ENCODE results near the gene SLC16A9. TPM values are rescaled to one million over a fixed set of nuclear protein-coding genes. Genes with fewer than 3 reads are reported as not detected.
"Not testable (repeated sequence)": the region's sequence is repeated elsewhere in the genome, so short reads cannot be mapped to it uniquely, and the experiment has no call there.

The SLC16A9 gene
- total and polyA plus RNA-seq, 2 experiments from 2014 or later = not detected

DNA sequence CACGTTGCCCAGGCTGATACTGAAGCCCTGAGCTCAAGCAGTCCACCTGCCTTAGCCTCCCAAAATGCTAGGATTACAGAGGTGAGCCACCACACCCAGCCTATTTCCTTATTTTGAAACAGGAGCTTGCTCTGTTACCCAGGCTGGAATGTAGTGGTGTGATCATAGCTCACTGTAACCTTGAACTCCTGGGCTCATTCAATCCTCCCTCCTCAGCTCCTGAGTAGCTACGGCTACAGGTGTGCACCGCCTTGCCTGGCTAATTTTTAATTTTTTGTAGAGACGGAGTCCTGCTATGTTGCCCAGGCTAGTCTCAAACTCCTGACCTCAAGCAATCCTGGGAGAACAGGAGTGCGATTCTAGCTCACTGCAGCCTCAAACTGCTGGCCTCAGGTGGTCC is 31.9 kb upstream of the SLC16A9 start:
- DNase-seq = no peak
- TF ChIP-seq EZH2 (IDR thresholded peaks at IDR 0.05; ENCODE audit: insufficient read depth, poor library complexity, severe bottlenecking) (no peak), EZH2phosphoT487 (IDR thresholded peaks at IDR 0.05; ENCODE audit: insufficient read depth, low read depth) (no peak)

DNA sequence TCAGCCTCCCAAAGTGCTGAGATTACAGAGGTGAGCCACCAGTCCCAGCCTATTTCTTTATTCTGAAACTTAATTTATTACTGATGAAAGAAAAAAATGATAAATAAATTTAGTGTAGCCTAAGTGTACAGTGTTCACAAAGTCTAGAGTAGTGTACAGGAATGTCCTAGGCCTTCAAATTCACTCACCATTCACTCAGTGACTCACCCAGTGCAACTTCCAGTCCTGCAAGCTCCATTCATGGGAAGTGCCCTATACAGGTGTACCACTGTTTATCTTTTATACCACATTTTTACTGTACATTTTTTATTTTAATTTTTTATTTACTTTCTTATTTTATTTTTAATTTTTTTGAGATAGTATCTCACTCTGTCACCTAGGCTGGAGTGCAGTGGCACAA is 31.4 kb upstream of the SLC16A9 start:
- H4K20me1 ChIP-seq (ENCODE audit: insufficient read depth) = no peaks in the 10 kb centered on the region
- no peaks in the 10 kb centered on the region for H3K79me2 ChIP-seq (ENCODE audit: insufficient read depth)
- no peaks in the 10 kb centered on the region for H3K4me1 ChIP-seq (ENCODE audit: insufficient read depth)
- no peaks in the 10 kb centered on the region for H3K36me3 ChIP-seq (ENCODE audit: low read depth)
- no peak overlapping the region for H3K27ac ChIP-seq
- in situ Hi-C loops (cut with MboI) = no loop called here
- H3K27me3 ChIP-seq (replicated peaks; ENCODE audit: insufficient read depth) = peaks cover 7% of the 10 kb centered on the region; the same call in 1 of the 2 replicates
- no peak overlapping the region for H3K9ac ChIP-seq
- H3F3A ChIP-seq (ENCODE audit: insufficient read depth) = no peaks in the 10 kb centered on the region
- no peaks in the 10 kb centered on the region for H3K9me2 ChIP-seq (ENCODE audit: insufficient read depth)
- DNase-seq = no peak
- no peaks in the 10 kb centered on the region for H3K9me3 ChIP-seq (ENCODE audit: low read depth)
- H3K4me2 ChIP-seq (ENCODE audit: unreplicated experiment) = no peak overlapping the region
- H3K4me3 ChIP-seq = no peak overlapping the region
- no peak overlapping the region for H2AFZ ChIP-seq
- TF ChIP-seq EZH2phosphoT487 (IDR thresholded peaks at IDR 0.05; ENCODE audit: insufficient read depth, low read depth) (no peak), EZH2 (IDR thresholded peaks at IDR 0.05; ENCODE audit: insufficient read depth, poor library complexity, severe bottlenecking) (no peak)

More for the DNA sequence above, 31.9 kb upstream of the SLC16A9 start:
- Histone ChIP-seq H3K27me3 (replicated peaks; ENCODE audit: insufficient read depth) (peaks cover 7% of the 10 kb centered on the region; the same call in 1 of the 2 replicates), H3K9me3 (ENCODE audit: low read depth) (no peaks in the 10 kb centered on the region), H4K20me1 (ENCODE audit: insufficient read depth) (no peaks in the 10 kb centered on the region), H3K36me3 (ENCODE audit: low read depth) (no peaks in the 10 kb centered on the region), H3K27ac (no peak overlapping the region), H3K4me2 (ENCODE audit: unreplicated experiment) (no peak overlapping the region), H3K9ac (no peak overlapping the region), H3K9me2 (ENCODE audit: insufficient read depth) (no peaks in the 10 kb centered on the region), H3K4me3 (no peak overlapping the region), H3K79me2 (ENCODE audit: insufficient read depth) (no peaks in the 10 kb centered on the region), H2AFZ (no peak overlapping the region), H3K4me1 (ENCODE audit: insufficient read depth) (no peaks in the 10 kb centered on the region), H3F3A (ENCODE audit: insufficient read depth) (no peaks in the 10 kb centered on the region)
- in situ Hi-C loops (cut with MboI) = no loop called here
- WGBS, 2 experiments (ENCODE audit: low coverage in 1 of 2, low lambda C conversion rate in 2 of 2, missing lambda C conversion rate in 2 of 2) = 51 to 54% methylated on average over 5 of the region's 5 CpGs

DNA sequence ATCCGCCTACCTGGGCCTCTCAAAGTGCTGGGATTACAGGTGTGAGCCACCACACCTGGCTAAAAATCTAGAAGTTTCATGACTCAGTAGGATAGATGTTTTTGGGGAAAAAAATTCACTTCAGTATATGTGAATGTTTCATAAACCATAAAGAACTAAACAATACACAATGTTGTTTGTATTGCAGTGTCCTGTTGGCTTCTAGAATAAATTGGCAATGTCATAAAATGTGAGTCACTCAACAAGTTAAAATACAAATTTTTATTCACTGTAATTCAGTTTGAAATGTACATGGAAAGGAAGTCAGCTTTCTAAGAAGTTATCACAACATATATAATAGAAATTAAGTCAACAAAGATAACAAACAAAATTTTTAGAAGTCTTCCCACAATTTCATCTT is 27.1 kb upstream of the SLC16A9 start:
- 21 to 29% methylated on average over 1 of the region's 1 CpG for WGBS, 2 experiments (ENCODE audit: low coverage in 1 of 2, low lambda C conversion rate in 2 of 2, missing lambda C conversion rate in 2 of 2)
- Histone ChIP-seq H3K27me3 (replicated peaks; ENCODE audit: insufficient read depth) (peaks cover 7% of the 10 kb centered on the region; the same call in 1 of the 2 replicates), H3K4me2 (ENCODE audit: unreplicated experiment) (no peak overlapping the region), H3K79me2 (ENCODE audit: insufficient read depth) (no peaks in the 10 kb centered on the region), H3K4me3 (no peak overlapping the region), H3F3A (ENCODE audit: insufficient read depth) (no peaks in the 10 kb centered on the region), H4K20me1 (ENCODE audit: insufficient read depth) (no peaks in the 10 kb centered on the region), H3K36me3 (ENCODE audit: low read depth) (no peaks in the 10 kb centered on the region), H2AFZ (no peak overlapping the region), H3K4me1 (ENCODE audit: insufficient read depth) (no peaks in the 10 kb centered on the region), H3K9ac (no peak overlapping the region), H3K27ac (no peak overlapping the region), H3K9me2 (ENCODE audit: insufficient read depth) (no peaks in the 10 kb centered on the region), H3K9me3 (ENCODE audit: low read depth) (no peaks in the 10 kb centered on the region)
- in situ Hi-C loops (cut with MboI) = no loop called here
- TF ChIP-seq EZH2phosphoT487 (IDR thresholded peaks at IDR 0.05; ENCODE audit: insufficient read depth, low read depth) = no peak
- no peak for TF ChIP-seq EZH2 (IDR thresholded peaks at IDR 0.05; ENCODE audit: insufficient read depth, poor library complexity, severe bottlenecking)
- DNase-seq = no peak

DNA sequence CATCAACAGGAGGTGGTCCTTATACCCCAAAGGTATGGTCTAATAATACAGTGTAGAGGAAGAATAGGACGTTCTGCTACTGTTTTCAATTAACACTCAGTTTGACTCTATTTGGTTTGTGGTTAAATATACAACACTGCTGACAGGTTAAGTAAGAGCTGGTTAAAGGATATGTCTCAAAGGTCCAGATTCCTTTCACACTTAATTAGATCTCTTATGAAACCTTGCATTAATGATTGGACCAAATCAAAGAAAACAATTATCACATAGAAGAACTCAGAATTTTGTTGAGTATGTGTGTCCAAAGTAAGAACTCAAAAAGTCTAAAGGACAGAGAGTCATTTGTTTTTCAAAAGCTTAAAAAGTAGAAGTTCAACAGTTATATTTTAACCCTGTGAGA is 25.6 kb upstream of the SLC16A9 start:
- TF ChIP-seq EZH2phosphoT487 (IDR thresholded peaks at IDR 0.05; ENCODE audit: insufficient read depth, low read depth) = no peak
- no peak for TF ChIP-seq EZH2 (IDR thresholded peaks at IDR 0.05; ENCODE audit: insufficient read depth, poor library complexity, severe bottlenecking)
- H3K4me1 ChIP-seq (ENCODE audit: insufficient read depth) = no peaks in the 10 kb centered on the region
- H3K27me3 ChIP-seq (replicated peaks; ENCODE audit: insufficient read depth) = peaks cover 7% of the 10 kb centered on the region; the same call in 1 of the 2 replicates
- in situ Hi-C loops (cut with MboI) = no loop called here
- H3K27ac ChIP-seq = no peak overlapping the region
- no peaks in the 10 kb centered on the region for H3K79me2 ChIP-seq (ENCODE audit: insufficient read depth)
- DNase-seq = no peak
- no peaks in the 10 kb centered on the region for H3K36me3 ChIP-seq (ENCODE audit: low read depth)
- H3F3A ChIP-seq (ENCODE audit: insufficient read depth) = no peaks in the 10 kb centered on the region
- no peak overlapping the region for H3K4me3 ChIP-seq
- WGBS, 2 experiments (ENCODE audit: low coverage in 1 of 2, low lambda C conversion rate in 2 of 2, missing lambda C conversion rate in 2 of 2) = 0 to 9% methylated on average over 1 of the region's 1 CpG
- no peak overlapping the region for H3K9ac ChIP-seq
- H3K9me2 ChIP-seq (ENCODE audit: insufficient read depth) = no peaks in the 10 kb centered on the region
- no peak overlapping the region for H2AFZ ChIP-seq
- H3K9me3 ChIP-seq (ENCODE audit: low read depth) = no peaks in the 10 kb centered on the region
- H3K4me2 ChIP-seq (ENCODE audit: unreplicated experiment) = no peak overlapping the region
- no peaks in the 10 kb centered on the region for H4K20me1 ChIP-seq (ENCODE audit: insufficient read depth)

DNA sequence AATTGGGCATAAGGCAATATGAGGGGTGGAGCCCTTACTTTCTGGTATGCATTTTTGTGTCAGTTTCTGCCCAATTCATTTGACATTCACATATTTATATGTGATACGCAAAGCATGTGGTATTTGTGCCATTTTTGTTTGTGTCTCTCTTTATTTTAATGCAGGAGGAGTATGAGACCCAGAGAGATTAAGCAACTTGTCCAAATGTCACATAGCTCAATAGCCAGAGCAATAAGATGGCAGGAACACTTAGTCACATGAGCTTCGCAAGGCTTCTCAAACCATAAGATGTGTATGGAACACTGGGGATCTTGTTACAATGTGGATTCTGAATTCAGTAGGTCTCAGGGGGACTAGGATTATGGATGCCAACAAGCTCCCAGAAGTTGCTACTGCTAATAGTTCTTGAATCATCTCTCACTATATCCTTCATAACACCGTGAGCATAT is 24.4 kb upstream of the SLC16A9 start:
- TF ChIP-seq EZH2phosphoT487 (IDR thresholded peaks at IDR 0.05; ENCODE audit: insufficient read depth, low read depth) (no peak), EZH2 (IDR thresholded peaks at IDR 0.05; ENCODE audit: insufficient read depth, poor library complexity, severe bottlenecking) (no peak)
- Histone ChIP-seq H2AFZ (no peak overlapping the region), H3F3A (ENCODE audit: insufficient read depth) (no peaks in the 10 kb centered on the region), H3K4me2 (ENCODE audit: unreplicated experiment) (no peak overlapping the region), H3K79me2 (ENCODE audit: insufficient read depth) (no peaks in the 10 kb centered on the region), H3K9ac (no peak overlapping the region), H3K27me3 (replicated peaks; ENCODE audit: insufficient read depth) (peaks cover 7% of the 10 kb centered on the region; the same call in 1 of the 2 replicates), H3K9me3 (ENCODE audit: low read depth) (no peaks in the 10 kb centered on the region), H3K4me1 (ENCODE audit: insufficient read depth) (no peaks in the 10 kb centered on the region), H3K4me3 (no peak overlapping the region), H3K36me3 (ENCODE audit: low read depth) (no peaks in the 10 kb centered on the region), H3K27ac (no peak overlapping the region), H3K9me2 (ENCODE audit: insufficient read depth) (no peaks in the 10 kb centered on the region), H4K20me1 (ENCODE audit: insufficient read depth) (no peaks in the 10 kb centered on the region)
- WGBS, 2 experiments (ENCODE audit: low coverage in 1 of 2, low lambda C conversion rate in 2 of 2, missing lambda C conversion rate in 2 of 2) = 58 to 64% methylated on average over 3 of the region's 3 CpGs
- in situ Hi-C loops (cut with MboI) = no loop called here
- DNase-seq = no peak

DNA sequence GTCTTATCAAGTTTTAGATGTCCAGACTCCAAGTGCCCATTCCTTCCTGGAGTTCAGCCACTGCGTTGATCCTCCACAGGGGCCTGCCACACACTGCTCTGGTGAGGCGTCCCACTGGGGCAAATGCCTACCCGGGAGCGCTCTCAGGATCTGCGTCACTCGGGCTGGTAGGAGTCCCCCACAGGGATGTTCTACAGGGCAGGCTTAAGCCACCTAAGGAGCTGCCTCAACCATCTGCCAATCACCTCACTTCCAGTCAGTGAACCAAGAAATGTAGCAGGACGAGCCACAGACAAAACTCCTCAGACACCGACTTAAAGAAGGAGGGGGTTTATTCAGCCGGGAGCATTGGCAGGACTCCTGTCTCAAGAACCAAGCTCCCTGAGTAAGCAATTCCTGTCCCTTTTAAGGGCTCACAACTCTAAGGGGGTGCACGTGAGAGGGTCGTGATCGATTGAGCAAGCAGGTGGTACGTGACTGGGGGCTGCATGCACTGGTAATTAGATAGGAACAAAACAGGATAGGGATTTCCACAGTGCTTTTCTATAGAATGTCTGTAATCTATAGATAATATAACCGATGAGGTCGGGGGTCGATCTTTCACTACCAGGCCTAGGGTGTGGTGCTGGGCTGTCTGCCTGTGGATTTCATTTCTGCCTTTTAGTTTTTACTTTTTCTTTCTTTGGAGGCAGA is 23.8 kb upstream of the SLC16A9 start:
- H3K9ac ChIP-seq; H3K4me1 ChIP-seq (ENCODE audit: insufficient read depth); DNase-seq; H3K4me2 ChIP-seq (ENCODE audit: unreplicated experiment); H3F3A ChIP-seq (ENCODE audit: insufficient read depth); H3K27me3 ChIP-seq (replicated peaks; ENCODE audit: insufficient read depth); H2AFZ ChIP-seq; H3K27ac ChIP-seq; H3K36me3 ChIP-seq (ENCODE audit: low read depth); H3K4me3 ChIP-seq; H3K79me2 ChIP-seq (ENCODE audit: insufficient read depth); in situ Hi-C loops (cut with MboI); H4K20me1 ChIP-seq (ENCODE audit: insufficient read depth); H3K9me3 ChIP-seq (ENCODE audit: low read depth); H3K9me2 ChIP-seq (ENCODE audit: insufficient read depth): not testable (repeated sequence)
- WGBS, 2 experiments (ENCODE audit: low coverage in 1 of 2, low lambda C conversion rate in 2 of 2, missing lambda C conversion rate in 2 of 2) = 63 to 65% methylated on average over 16 of the region's 16 CpGs

DNA sequence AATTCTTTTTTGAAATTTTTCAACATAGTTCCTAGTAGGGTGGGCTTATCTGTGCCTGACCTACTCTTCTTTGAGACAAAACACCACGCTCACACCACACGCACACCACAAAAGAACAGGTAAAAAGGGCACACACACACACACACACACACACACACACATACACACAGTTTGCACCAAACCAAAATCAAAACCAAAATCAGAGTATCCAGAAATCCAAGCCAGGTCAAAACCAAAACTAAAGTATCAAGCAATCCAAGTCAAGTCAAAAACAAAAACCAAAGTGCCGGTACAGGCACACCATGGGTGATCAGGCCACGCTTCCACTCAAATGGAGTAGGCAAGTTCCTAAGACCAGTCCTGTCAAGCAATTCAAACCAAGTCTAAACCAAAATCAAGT is 23.2 kb upstream of the SLC16A9 start:
- H3K27me3 ChIP-seq (replicated peaks; ENCODE audit: insufficient read depth); H3K4me2 ChIP-seq (ENCODE audit: unreplicated experiment); H3K36me3 ChIP-seq (ENCODE audit: low read depth); H3F3A ChIP-seq (ENCODE audit: insufficient read depth); H3K4me3 ChIP-seq; H3K9me3 ChIP-seq (ENCODE audit: low read depth); H3K9ac ChIP-seq; in situ Hi-C loops (cut with MboI); DNase-seq; H4K20me1 ChIP-seq (ENCODE audit: insufficient read depth); H3K27ac ChIP-seq; H2AFZ ChIP-seq; H3K4me1 ChIP-seq (ENCODE audit: insufficient read depth); H3K9me2 ChIP-seq (ENCODE audit: insufficient read depth); H3K79me2 ChIP-seq (ENCODE audit: insufficient read depth): not testable (repeated sequence)
- 86 to 88% methylated on average over 4 of the region's 4 CpGs for WGBS, 2 experiments (ENCODE audit: low coverage in 1 of 2, low lambda C conversion rate in 2 of 2, missing lambda C conversion rate in 2 of 2)

All from GM23248 (cell line).